SK-N-MC (cell line): ENCODE results near the gene RAB36.

Experiments used
- DNase-seq: peaks from one replicate; pipeline ENCODE4 v3.0.0-alpha.2; 2011; ENCODE audit warnings: low read depth, low spot score
- H3K27ac ChIP-seq: fragments of 200-600 bp; sonication (generic); 2 replicates; pipeline ENCODE4 v1.5.1; 2016; ENCODE audit warnings: mixed run types
- H3K36me3 ChIP-seq: fragments of 200-600 bp; sonication (generic); 2 replicates; pipeline ENCODE4 v1.6.1; 2017; ENCODE audit warnings: antibody characterized with exemption, low read length, mixed read lengths; ENCODE audit not compliant: insufficient read depth
- H3K4me3 ChIP-seq: fragments of 200-600 bp; sonication (generic); 2 replicates; pipeline ENCODE4 v1.5.1; 2016
- H3K9ac ChIP-seq: fragments of 200-600 bp; sonication (generic); 2 replicates; pipeline ENCODE4 v1.8.0; 2017; ENCODE audit warnings: mixed run types, mixed read lengths; ENCODE audit not compliant: insufficient read length
- H3K9me3 ChIP-seq: fragments of 200-600 bp; sonication (generic); 2 replicates; pipeline ENCODE4 v1.6.1; 2017; ENCODE audit warnings: low read depth, mild to moderate bottlenecking, antibody characterized with exemption, low read length, moderate library complexity, mixed read lengths
- EZH2 ChIP-seq: fragments of 200-600 bp; sonication (generic); IDR thresholded peaks from one replicate; pipeline ENCODE4 v1.6.1; 2017; ENCODE audit warnings: antibody characterized with exemption
- FOXP2 ChIP-seq: optimal IDR thresholded peaks from 2 replicates; pipeline ENCODE3; 2011; ENCODE audit warnings: mild to moderate bottlenecking, moderate library complexity; ENCODE audit not compliant: insufficient read depth; ENCODE audit errors: extremely low read length, control extremely low read depth
- POLR2AphosphoS5 ChIP-seq: IDR thresholded peaks from 2 replicates; pipeline ENCODE4 v1.6.1; 2012; ENCODE audit warnings: mild to moderate bottlenecking, low read depth, low read length, borderline replicate concordance

The RAB36 gene

DNA sequence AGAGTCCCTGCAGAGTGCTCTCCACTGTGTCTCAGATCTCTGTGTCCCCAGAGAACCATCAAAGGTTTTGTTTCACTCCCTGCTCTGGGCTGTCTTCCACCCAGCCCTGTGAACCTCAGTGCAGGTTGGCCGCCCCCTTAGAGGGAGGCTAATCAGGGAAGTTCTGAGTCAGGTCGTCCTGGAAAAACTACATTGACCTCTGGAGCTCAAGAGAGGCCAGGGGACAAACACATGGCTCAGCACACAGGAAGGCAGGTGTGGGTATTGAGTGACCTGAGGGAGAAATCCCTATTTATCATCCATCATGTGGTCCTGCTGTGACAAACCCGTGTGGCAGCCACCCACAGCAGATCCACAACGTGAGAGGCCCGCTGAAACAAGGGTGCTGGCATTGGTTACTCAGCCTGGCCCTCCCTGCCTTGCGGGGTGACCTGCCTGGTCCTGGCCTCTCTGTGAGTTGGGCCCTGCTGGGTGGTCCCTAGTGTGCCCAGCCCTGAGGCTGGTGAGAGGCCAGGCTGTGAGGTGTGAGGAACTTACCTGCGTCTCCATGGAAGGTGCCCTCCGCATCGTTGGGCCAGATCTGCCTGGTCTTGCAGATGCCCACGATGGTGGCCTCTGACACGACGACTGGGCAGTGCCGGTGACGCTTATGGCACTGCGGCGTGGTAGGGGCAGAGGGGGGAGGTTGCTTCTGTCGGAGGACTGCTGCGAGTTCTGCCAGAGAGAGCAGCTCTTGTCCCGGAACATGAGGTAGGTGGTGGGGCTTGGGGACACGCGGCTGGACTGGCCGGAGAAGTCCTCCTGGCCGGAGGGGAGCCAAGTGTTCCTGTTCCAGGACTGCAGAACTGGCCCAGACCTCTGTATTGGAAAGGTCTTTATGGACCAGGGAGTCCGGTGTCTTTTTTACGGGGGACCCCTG, 34.4 kb downstream of the RAB36 start:
- Histone ChIP-seq H3K9me3 (no peaks in the 10 kb centered on the region), H3K27ac (no peak overlapping the region), H3K36me3 (no peaks in the 10 kb centered on the region), H3K9ac (peak overlapping the region; percentile 39), H3K4me3 (peak overlapping the region; percentile 78)
- TF ChIP-seq POLR2AphosphoS5 (no peak), EZH2 (no peak), FOXP2 (no peak)
- DNase-seq = no peak

- Histone ChIP-seq H3K9ac (peak within 1 kb of the TSS; percentile 70), H3K4me3 (peak within 1 kb of the TSS; percentile 84), H3K9me3 (no peaks in the 10 kb centered on the region), H3K36me3 (no peaks in the 10 kb centered on the region), H3K27ac (no peak within 1 kb of the TSS)
- DNase-seq = no peak
- TF ChIP-seq EZH2 (no peak), POLR2AphosphoS5 (no peak), FOXP2 (no peak)
Observed at GRCh38 chr22:23180301-23180892, 35.1 kb downstream of the RAB36 start, which contains the start of gene BCR. Gene BCR, plus strand, starts transcription at chr22:23180509. Its CDS starts 452 bp downstream, at chr22:23180961.

- Histone ChIP-seq H3K27ac (no peak overlapping the region), H3K9me3 (no peaks in the 10 kb centered on the region), H3K36me3 (peaks cover 2% of the 10 kb centered on the region; the same call in 1 of the 2 replicates), H3K4me3 (peak overlapping the region; percentile 84), H3K9ac (peak overlapping the region; percentile 70)
- no peak for TF ChIP-seq FOXP2
- TF ChIP-seq EZH2 = no peak
- no peak for TF ChIP-seq POLR2AphosphoS5
- DNase-seq = no peak
Observed at GRCh38 chr22:23180893-23181720, 35.8 kb downstream of the RAB36 start.

- Histone ChIP-seq H3K4me3 (peak overlapping the region; percentile 84), H3K27ac (no peak overlapping the region), H3K9me3 (no peaks in the 10 kb centered on the region), H3K9ac (peak overlapping the region; percentile 59), H3K36me3 (peaks cover 6% of the 10 kb centered on the region; the same call in 1 of the 2 replicates)
- DNase-seq = no peak
- TF ChIP-seq FOXP2 = no peak
- no peak for TF ChIP-seq POLR2AphosphoS5
- TF ChIP-seq EZH2 = no peak
Observed at GRCh38 chr22:23181721-23182308, 36.5 kb downstream of the RAB36 start.

GRCh38 chr22:23182309-23183060, 37.2 kb downstream of the RAB36 start:
- no peaks in the 10 kb centered on the region for H3K9me3 ChIP-seq
- H3K4me3 ChIP-seq = peak overlapping the region; percentile 84
- no peak for DNase-seq
- H3K36me3 ChIP-seq = peaks cover 6% of the 10 kb centered on the region; the same call in 1 of the 2 replicates
- H3K9ac ChIP-seq = peak overlapping the region; percentile 41
- TF ChIP-seq POLR2AphosphoS5 (no peak), EZH2 (no peak)
- H3K27ac ChIP-seq = no peak overlapping the region

DNA sequence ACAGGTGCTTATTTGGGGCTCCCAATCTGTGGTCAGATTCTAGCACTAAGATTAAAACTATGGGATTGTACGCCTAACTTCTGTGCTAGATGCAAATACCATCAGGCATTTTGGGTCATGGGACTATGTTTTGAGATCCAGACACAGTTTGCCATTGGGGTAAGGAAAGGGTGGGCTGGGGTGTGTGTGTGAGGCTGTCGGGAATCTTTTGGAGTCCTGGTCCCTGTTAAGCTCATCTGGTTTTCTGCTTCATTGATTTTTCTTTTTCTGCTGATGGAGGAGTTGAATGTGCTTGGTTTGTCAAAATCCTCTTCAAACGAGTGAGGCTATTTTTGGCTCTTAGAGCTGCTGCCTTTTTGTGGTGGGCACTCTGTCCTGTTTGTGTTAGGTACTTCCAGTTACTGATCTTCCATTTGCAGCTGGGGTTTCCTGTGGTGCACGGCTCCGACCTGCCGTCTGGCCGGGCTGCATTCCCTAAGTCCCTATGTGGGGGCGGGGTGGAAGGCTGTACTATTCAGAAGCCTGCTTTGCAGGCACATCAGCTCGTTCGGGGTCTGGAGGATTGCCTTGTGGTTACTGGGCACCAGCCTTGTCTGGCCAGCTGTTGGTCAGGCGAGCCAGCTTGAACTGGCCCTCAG, 37.9 kb downstream of the RAB36 start:
- Histone ChIP-seq H3K9ac (peak overlapping the region; percentile 41), H3K9me3 (no peaks in the 10 kb centered on the region), H3K4me3 (peak overlapping the region; percentile 84), H3K27ac (no peak overlapping the region), H3K36me3 (peaks cover 6% of the 10 kb centered on the region; the same call in 1 of the 2 replicates)
- TF ChIP-seq POLR2AphosphoS5 = no peak
- TF ChIP-seq FOXP2 = no peak
- TF ChIP-seq EZH2 = no peak
- DNase-seq = no peak

GRCh38 chr22:23184100-23184763, 39.0 kb downstream of the RAB36 start:
- H3K9ac ChIP-seq = no peak overlapping the region

More at GRCh38 chr22:23184100-23184763, 39.0 kb downstream of the RAB36 start:
- H3K27ac ChIP-seq = no peak overlapping the region
- H3K4me3 ChIP-seq = peak overlapping the region; percentile 84; the same call in 1 of the 2 replicates
- TF ChIP-seq FOXP2 (no peak), EZH2 (no peak), POLR2AphosphoS5 (no peak)
- no peak for DNase-seq
- peaks cover 6% of the 10 kb centered on the region; the same call in 1 of the 2 replicates for H3K36me3 ChIP-seq
- no peaks in the 10 kb centered on the region for H3K9me3 ChIP-seq
